GM12865 (cell line): Measurements from ENCODE around the gene DDX51.

Experiments used
- DNase-seq: peaks from one replicate; pipeline ENCODE4 v3.0.0; 2010; ENCODE audit warnings: low read depth
- H3K4me3 ChIP-seq: 2 replicates; pipeline ENCODE4 v1.5.1; 2011; ENCODE audit warnings: mild to moderate bottlenecking, low read depth, low read length, control low read depth
- CTCF ChIP-seq: IDR thresholded peaks from 2 replicates; pipeline ENCODE4 v1.5.1; 2011; ENCODE audit warnings: low read length, control low read depth, low read depth, inconsistent platforms; ENCODE audit not compliant: insufficient read depth; ENCODE audit errors: missing control alignments

The DDX51 gene

GRCh38 chr12:132182711-132183365 lies 38.7 kb upstream of the DDX51 start:
- TF ChIP-seq CTCF = no peak
- no peak overlapping the region for H3K4me3 ChIP-seq
- DNase-seq = no peak

DNA sequence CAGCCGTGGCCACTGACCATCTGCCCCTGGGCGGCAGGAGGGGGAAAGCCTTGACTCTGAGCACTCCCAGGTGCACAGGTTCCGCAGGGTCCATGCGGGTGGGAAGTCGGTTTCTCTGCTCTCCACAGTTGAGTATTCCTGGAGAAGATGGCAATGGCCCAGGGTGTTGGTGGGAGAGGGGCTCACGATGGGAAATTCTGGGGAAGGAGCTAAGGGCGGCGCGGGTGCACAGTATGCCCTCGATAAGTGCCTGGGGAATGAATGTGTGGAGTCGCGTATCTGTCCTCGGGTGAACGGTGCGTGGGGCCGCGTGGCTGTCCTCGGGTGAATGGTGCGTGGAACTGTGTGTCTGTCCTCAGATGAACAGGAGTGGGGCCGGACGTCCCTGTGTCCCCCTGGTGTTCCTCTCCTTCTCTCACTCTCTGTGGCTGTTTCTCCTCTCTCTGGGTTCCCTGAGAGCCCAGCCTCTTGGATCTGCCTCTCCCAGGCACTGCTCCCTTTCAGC lies 38.1 kb upstream of the DDX51 start:
- H3K4me3 ChIP-seq = no peak overlapping the region

DNA sequence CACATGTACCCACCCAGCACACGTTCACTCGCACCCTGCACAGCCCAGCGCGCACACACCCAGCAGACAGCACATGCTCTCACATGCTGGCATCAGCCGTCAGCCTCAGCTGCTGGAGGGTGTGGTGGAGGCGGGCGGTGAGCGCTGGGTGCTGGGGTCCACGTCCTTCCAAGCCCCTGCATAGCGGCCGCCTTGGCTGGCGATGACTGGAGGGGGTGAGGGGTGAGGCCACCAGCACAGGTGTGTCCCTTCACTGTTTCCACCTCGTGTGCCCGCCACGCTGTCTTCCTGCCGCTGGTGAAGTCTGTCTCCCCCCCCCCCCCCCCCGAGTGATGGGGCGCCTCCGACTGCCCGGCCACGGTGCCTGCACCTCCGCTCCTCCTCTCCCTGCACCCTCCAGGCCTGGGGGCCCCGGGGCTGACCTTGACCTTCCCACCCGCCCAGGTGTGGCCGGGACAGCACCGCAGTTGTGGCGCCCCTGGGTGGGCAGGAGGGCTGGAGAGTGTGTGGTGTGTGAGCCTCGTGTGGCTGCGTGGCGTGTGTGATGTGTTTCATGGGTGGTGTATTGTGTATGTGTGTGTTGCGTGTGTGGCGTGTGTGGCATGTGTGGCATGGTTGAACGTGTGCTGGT lies 37.6 kb upstream of the DDX51 start:
- H3K4me3 ChIP-seq = no peak overlapping the region
- DNase-seq = no peak
- no peak for TF ChIP-seq CTCF

More for the DNA sequence above, 38.1 kb upstream of the DDX51 start:
- TF ChIP-seq CTCF = no peak
- DNase-seq = no peak

GRCh38 chr12:132180648-132181546 lies 36.8 kb upstream of the DDX51 start:
- no peak overlapping the region for H3K4me3 ChIP-seq
- TF ChIP-seq CTCF = no peak
- no peak for DNase-seq

DNA sequence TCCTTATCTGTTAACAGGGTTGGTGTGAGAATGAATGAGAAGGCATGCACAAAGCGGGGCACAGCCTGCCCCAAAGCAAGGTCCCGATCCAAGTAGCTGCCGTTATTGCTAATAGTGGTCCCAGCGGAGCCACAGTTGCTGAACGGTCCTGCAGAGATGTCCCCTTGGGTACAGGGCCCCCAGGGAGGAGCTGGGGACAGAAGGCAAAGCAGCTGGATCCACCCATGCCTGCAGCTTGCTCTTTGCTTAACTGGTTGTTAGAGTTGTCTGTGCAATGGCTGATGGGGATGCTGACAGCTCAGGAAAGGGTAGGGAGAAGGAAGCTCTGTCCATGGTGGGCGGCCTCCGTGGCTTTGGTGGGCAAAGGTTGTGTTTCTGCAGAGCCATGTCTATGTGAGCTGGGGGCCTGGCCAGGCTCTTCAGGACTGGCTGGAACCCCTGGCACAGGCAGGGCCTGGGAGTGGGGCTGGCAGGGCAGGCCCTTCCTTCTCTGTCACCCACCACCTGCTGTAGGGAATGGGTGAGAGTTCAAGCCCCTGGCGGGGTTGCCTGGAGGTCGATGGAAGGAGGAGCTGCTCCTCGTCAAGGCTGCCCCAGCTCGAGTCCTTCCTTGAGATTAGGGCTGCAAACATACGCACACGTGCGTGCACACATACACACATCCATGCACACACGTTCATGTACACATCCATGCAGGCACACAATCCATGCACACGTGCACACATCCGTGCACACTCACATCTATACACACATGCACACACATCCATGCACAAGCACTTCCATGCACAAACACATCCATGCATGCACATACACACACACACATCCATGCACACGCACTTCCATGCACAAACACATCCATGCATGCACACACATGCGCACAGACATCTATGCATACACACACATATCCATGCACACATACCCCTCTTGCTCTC lies 35.6 kb upstream of the DDX51 start:
- no peak for DNase-seq
- no peak for TF ChIP-seq CTCF
- no peak overlapping the region for H3K4me3 ChIP-seq

GRCh38 chr12:132178801-132179401 lies 34.8 kb upstream of the DDX51 start:
- TF ChIP-seq CTCF = no peak
- H3K4me3 ChIP-seq = no peak overlapping the region

More at GRCh38 chr12:132178801-132179401, 34.8 kb upstream of the DDX51 start:
- no peak for DNase-seq
